SH-SY5Y (cell line): ENCODE data around the gene LLGL2.

Experiments used
- GATA2 ChIP-seq: IDR thresholded peaks from 2 replicates; pipeline ENCODE4 v1.6.1; 2011; ENCODE audit warnings: mild to moderate bottlenecking, low read depth, low read length
- GATA3 ChIP-seq: IDR thresholded peaks from 2 replicates; pipeline ENCODE4 v1.6.1; 2011; ENCODE audit warnings: low read depth, mild to moderate bottlenecking, low read length, moderate library complexity

GRCh38 chr17:75516255-75516618 is 9.3 kb upstream of the LLGL2 start, which contains the start of gene TSEN54:
- TF ChIP-seq GATA2 = no peak
- no peak for TF ChIP-seq GATA3
